Measurements from ENCODE around the gene SPATA13.
"Not testable (repeated sequence)": the region's sequence is repeated elsewhere in the genome, so short reads cannot be mapped to it uniquely, and the experiment has no call there.

SPATA13 gene

GRCh38 chr13:24308488-24309020 is 148.0 kb downstream of the SPATA13 start:
- no peak for DNase-seq (ENCODE audit: low spot score)
- FAIRE-seq: no peak

GRCh38 chr13:24309300-24309699 is 148.8 kb downstream of the SPATA13 start, which contains the start of gene C1QTNF9:
C1QTNF9 (plus strand) TSS chr13:24309580; CDS start chr13:24316004, 6,424 bp downstream.
- not testable (repeated sequence) for DNase-seq (ENCODE audit: low spot score); FAIRE-seq

- no peak for DNase-seq (ENCODE audit: low spot score)
- no peak for FAIRE-seq
Measured at GRCh38 chr13:24313439-24313838, 152.9 kb downstream of the SPATA13 start.

- FAIRE-seq; DNase-seq (ENCODE audit: low spot score): not testable (repeated sequence)
Measured at GRCh38 chr13:24317835-24318234, 157.3 kb downstream of the SPATA13 start.

- not testable (repeated sequence) for FAIRE-seq; DNase-seq (ENCODE audit: low spot score)
Measured at GRCh38 chr13:24318878-24319277, 158.4 kb downstream of the SPATA13 start.

- not testable (repeated sequence) for DNase-seq (ENCODE audit: low spot score); FAIRE-seq
Measured at GRCh38 chr13:24319641-24320040, 159.1 kb downstream of the SPATA13 start.

GRCh38 chr13:24321416-24321815 is 160.9 kb downstream of the SPATA13 start:
- DNase-seq (ENCODE audit: low spot score); FAIRE-seq: not testable (repeated sequence)

GRCh38 chr13:24322470-24322869 is 161.9 kb downstream of the SPATA13 start:
- not testable (repeated sequence) for DNase-seq (ENCODE audit: low spot score); FAIRE-seq

- FAIRE-seq (no peak), DNase-seq (ENCODE audit: low spot score) (no peak)
Measured at GRCh38 chr13:24323036-24323738, 162.7 kb downstream of the SPATA13 start.

GRCh38 chr13:24323739-24324075 is 163.2 kb downstream of the SPATA13 start:
- FAIRE-seq: no peak

GRCh38 chr13:24327598-24327997 is 167.1 kb downstream of the SPATA13 start:
- not testable (repeated sequence) for FAIRE-seq; DNase-seq (ENCODE audit: low spot score)

More at GRCh38 chr13:24323739-24324075, 163.2 kb downstream of the SPATA13 start:
- no peak for DNase-seq (ENCODE audit: low spot score)

- FAIRE-seq (no peak), DNase-seq (ENCODE audit: low spot score) (no peak)
Measured at GRCh38 chr13:24328145-24328544, 167.6 kb downstream of the SPATA13 start.

- DNase-seq (ENCODE audit: low spot score) (no peak), FAIRE-seq (no peak)
Measured at GRCh38 chr13:24338721-24339120, 178.2 kb downstream of the SPATA13 start.

GRCh38 chr13:24339937-24340607 is 179.6 kb downstream of the SPATA13 start:
- no peak for DNase-seq (ENCODE audit: low spot score)
- FAIRE-seq: no peak

- no peak for FAIRE-seq
- DNase-seq (ENCODE audit: low spot score): no peak
Measured at GRCh38 chr13:24340608-24340955, 180.1 kb downstream of the SPATA13 start.

- FAIRE-seq (no peak), DNase-seq (ENCODE audit: low spot score) (no peak)
Measured at GRCh38 chr13:24341439-24341838, 180.9 kb downstream of the SPATA13 start.

- no peak for FAIRE-seq
- no peak for DNase-seq (ENCODE audit: low spot score)
Measured at GRCh38 chr13:24348385-24348784, 187.9 kb downstream of the SPATA13 start.

GRCh38 chr13:24348797-24349515 is 188.4 kb downstream of the SPATA13 start:
- DNase-seq (ENCODE audit: low spot score) (no peak), FAIRE-seq (no peak)

- not testable (repeated sequence) for DNase-seq (ENCODE audit: low spot score); FAIRE-seq
Measured at GRCh38 chr13:24349778-24350664, 189.5 kb downstream of the SPATA13 start.

GRCh38 chr13:24351423-24351822 is 190.9 kb downstream of the SPATA13 start:
- FAIRE-seq: no peak
- no peak for DNase-seq (ENCODE audit: low spot score)

GRCh38 chr13:24353736-24354135 is 193.2 kb downstream of the SPATA13 start:
- DNase-seq (ENCODE audit: low spot score) (no peak), FAIRE-seq (no peak)

All from RCC 7860 (cell line).